Right cardiac atrium (tissue), 5 donors: ENCODE measurements around the gene PRKACG. TPM values are rescaled to one million over a fixed set of nuclear protein-coding genes. Genes with fewer than 3 reads are reported as not detected.
A peak's percentile ranks its signal among the peaks of the same experiment; 100 is the strongest.

Source experiments
- ATAC-seq, 2 donors: fragments of 200-7000 bp; cut with Tn5 transposase; one replicate each; pipeline versions ENCODE4 v1.8.0 to v1.9.1; 2020; ENCODE audit warnings: moderate library complexity in 2 of 2, mild to moderate bottlenecking in 1 of 2
- DNase-seq, 3 donors: peaks; one replicate each; pipeline ENCODE4 v3.0.0-alpha.2; 2020
- H3K27ac ChIP-seq: one replicate; pipeline ENCODE4 v1.5.1; 2013; ENCODE audit warnings: mild to moderate bottlenecking, low read length, control low read depth, moderate library complexity
- H3K27me3 ChIP-seq: one replicate; pipeline ENCODE4 v1.6.1; 2013; ENCODE audit not compliant: control insufficient read depth, insufficient read depth
- H3K4me1 ChIP-seq: one replicate; pipeline ENCODE4 v1.6.1; 2013; ENCODE audit warnings: low read length; ENCODE audit not compliant: control insufficient read depth, insufficient read depth
- H3K4me3 ChIP-seq: one replicate; pipeline ENCODE4 v1.5.1; 2013; ENCODE audit warnings: low read length, control low read depth
- H3K9me3 ChIP-seq: one replicate; pipeline ENCODE4 v1.6.1; 2013; ENCODE audit warnings: low read length; ENCODE audit not compliant: control insufficient read depth
- WGBS: extraction: QIAGEN DNeasy Blood & Tissue Kit; methylation state at CpG from one replicate; pipeline ENCODE4 v1.1.7; 2013; 5-methylcytosine and 5-hydroxymethylcytosine counted together
- intact Hi-C, 4 donors: fragments of 100-400 bp; cut with DNase I; formaldehyde crosslinking; loops; one replicate each; pipeline versions ENCODE4 v1.11.0 to v1.14.0; 2022 to 2023
- polyA plus RNA-seq: library from polyadenylated mRNA; stranded (reverse); fragments of 200-250 nt; gene quantifications from one replicate; pipeline ENCODE4 v1.2.3, GENCODE V29; 2013
- total RNA-seq, 4 donors: library from RNA; stranded (reverse); fragmentation: NEBNext Ultra II Directional; extraction: Animal tissue kit (Norgen Biotek cat#: 25700); gene quantifications; one replicate each; pipeline ENCODE4 v1.2.1, GENCODE V29; 2021
- donor health status: healthy with polysubstance abuse.
- donor health status: DM: no; HTN: yes; CAD: no.
- donor health status: DM: no; HTN: no; CAD: no.
- donor health status: DM: no; HTN: yes; CAD: no; lungs with severe emphysema.
- donor health status: DM: yes; HTN: yes; CAD: no.

PRKACG gene
- total and polyA plus RNA-seq, 5 donors = not detected

GRCh38 chr9:68983008-68983411, 30.9 kb downstream of the PRKACG start:
- ATAC-seq (peak; percentile 46 to 69), DNase-seq (no peak)
- Histone ChIP-seq H3K9me3 (no peaks in the 10 kb centered on the region), H3K27ac (peak overlapping the region; percentile 26), H3K4me3 (no peak overlapping the region), H3K27me3 (no peaks in the 10 kb centered on the region), H3K4me1 (peaks cover 4% of the 10 kb centered on the region)
- intact Hi-C loops = no loop called here

- intact Hi-C loops = no loop called here
- H3K4me1 ChIP-seq = peaks cover 4% of the 10 kb centered on the region
- WGBS = 16% methylated on average over 6 of the region's 6 CpGs
Observed at GRCh38 chr9:68981789-68982188, 32.1 kb downstream of the PRKACG start.

GRCh38 chr9:68980341-68980914, 33.5 kb downstream of the PRKACG start:
- intact Hi-C loops = no loop called here
- DNase-seq = peak in 1 of 3 donors; percentile 62
- Histone ChIP-seq H3K27me3 (no peaks in the 10 kb centered on the region), H3K4me3 (no peak overlapping the region), H3K27ac (peak overlapping the region; percentile 73), H3K4me1 (peaks cover 4% of the 10 kb centered on the region), H3K9me3 (no peaks in the 10 kb centered on the region)
- ATAC-seq = no peak
- 59% methylated on average over 3 of the region's 3 CpGs for WGBS

More at GRCh38 chr9:68981789-68982188, 32.1 kb downstream of the PRKACG start:
- Histone ChIP-seq H3K27me3 (no peaks in the 10 kb centered on the region), H3K9me3 (no peaks in the 10 kb centered on the region), H3K27ac (peak overlapping the region; percentile 43), H3K4me3 (no peak overlapping the region)
- no peak for DNase-seq
- no peak for ATAC-seq

GRCh38 chr9:68979538-68980314, 34.2 kb downstream of the PRKACG start:
- intact Hi-C loops = no loop called here
- H3K4me3 ChIP-seq = no peak overlapping the region
- H3K9me3 ChIP-seq = no peaks in the 10 kb centered on the region
- DNase-seq (peak in 1 of 3 donors; percentile 68), ATAC-seq (peak; percentile 62 to 81)
- H3K27ac ChIP-seq = peak overlapping the region; percentile 73
- H3K27me3 ChIP-seq = no peaks in the 10 kb centered on the region
- peaks cover 4% of the 10 kb centered on the region for H3K4me1 ChIP-seq
- WGBS = 45% methylated on average over 9 of the region's 9 CpGs

- Histone ChIP-seq H3K9me3 (no peaks in the 10 kb centered on the region), H3K27me3 (no peaks in the 10 kb centered on the region), H3K4me3 (no peak overlapping the region), H3K4me1 (peaks cover 4% of the 10 kb centered on the region), H3K27ac (no peak overlapping the region)
- ATAC-seq (no peak), DNase-seq (no peak)
- intact Hi-C loops = no loop called here
- WGBS = 89% methylated on average over 3 of the region's 3 CpGs
Observed at GRCh38 chr9:68978501-68978900, 35.4 kb downstream of the PRKACG start.

GRCh38 chr9:68978066-68978465, 35.8 kb downstream of the PRKACG start:
- Histone ChIP-seq H3K27ac (no peak overlapping the region), H3K9me3 (no peaks in the 10 kb centered on the region), H3K4me3 (no peak overlapping the region), H3K4me1 (peaks cover 4% of the 10 kb centered on the region), H3K27me3 (no peaks in the 10 kb centered on the region)
- DNase-seq = no peak
- WGBS = 77% methylated on average over 4 of the region's 4 CpGs
- intact Hi-C loops = no loop called here
- ATAC-seq = no peak

GRCh38 chr9:68975365-68976043, 38.4 kb downstream of the PRKACG start:
- intact Hi-C loops = no loop called here
- Histone ChIP-seq H3K4me3 (peak overlapping the region; percentile 67), H3K4me1 (peaks cover 3% of the 10 kb centered on the region), H3K9me3 (no peaks in the 10 kb centered on the region), H3K27me3 (no peaks in the 10 kb centered on the region), H3K27ac (peak overlapping the region; percentile 74)
- DNase-seq = no peak
- ATAC-seq = peak; percentile 37 to 61
- WGBS = 45% methylated on average over 5 of the region's 5 CpGs

GRCh38 chr9:68974901-68975300, 39.0 kb downstream of the PRKACG start:
- no peaks in the 10 kb centered on the region for H3K9me3 ChIP-seq
- DNase-seq (peak in 1 of 3 donors; percentile 57), ATAC-seq (no peak)
- H3K27me3 ChIP-seq = no peaks in the 10 kb centered on the region
- intact Hi-C loops = no loop called here
- WGBS = 73% methylated on average over 3 of the region's 3 CpGs
- H3K27ac ChIP-seq = peak overlapping the region; percentile 74
- H3K4me1 ChIP-seq = peaks cover 3% of the 10 kb centered on the region
- peak overlapping the region; percentile 67 for H3K4me3 ChIP-seq

GRCh38 chr9:68974431-68974830, 39.5 kb downstream of the PRKACG start:
- H3K4me1 ChIP-seq = peaks cover under 1% of the 10 kb centered on the region
- DNase-seq = no peak
- H3K27me3 ChIP-seq = no peaks in the 10 kb centered on the region
- peak in 1 of 2 donors; percentile 10 for ATAC-seq
- peak overlapping the region; percentile 67 for H3K4me3 ChIP-seq
- WGBS = 67% methylated on average over 5 of the region's 5 CpGs
- intact Hi-C loops = no loop called here
- H3K9me3 ChIP-seq = no peaks in the 10 kb centered on the region
- H3K27ac ChIP-seq = peak overlapping the region; percentile 61

- no peaks in the 10 kb centered on the region for H3K9me3 ChIP-seq
- DNase-seq = peak in 1 of 3 donors; percentile 60
- intact Hi-C loops = no loop called here
- ATAC-seq = peak; percentile 45 to 56
- no peaks in the 10 kb centered on the region for H3K4me1 ChIP-seq
- peak overlapping the region; percentile 20 for H3K27ac ChIP-seq
- WGBS = 80% methylated on average over 3 of the region's 3 CpGs
- H3K4me3 ChIP-seq = peak overlapping the region; percentile 31
- H3K27me3 ChIP-seq = no peaks in the 10 kb centered on the region
Observed at GRCh38 chr9:68973619-68974018, 40.3 kb downstream of the PRKACG start.

GRCh38 chr9:68970151-68970550, 43.8 kb downstream of the PRKACG start:
- H3K4me1 ChIP-seq = no peaks in the 10 kb centered on the region
- no peak for ATAC-seq
- no peak overlapping the region for H3K4me3 ChIP-seq
- H3K27ac ChIP-seq = no peak overlapping the region
- no peaks in the 10 kb centered on the region for H3K9me3 ChIP-seq
- H3K27me3 ChIP-seq = no peaks in the 10 kb centered on the region
- DNase-seq = no peak
- intact Hi-C loops = no loop called here
- WGBS = 48% methylated on average over 2 of the region's 2 CpGs
